Sigmoid colon (tissue), 4 donors: ENCODE measurements around the gene MTG2.

ENCODE experiments used
- CTCF ChIP-seq, 4 experiments: fragments of 450-650 bp in 3 of 4; fragments of 200-600 bp in 1 of 4; IDR thresholded peaks; one replicate each; pipeline ENCODE4 v1.5.1; 2016 to 2019; ENCODE audit warnings: antibody characterized with exemption in 4 of 4, mild to moderate bottlenecking in 3 of 4, moderate library complexity in 2 of 4
- EP300 ChIP-seq, 4 donors: sonication (generic); formaldehyde crosslinking; IDR thresholded peaks; one replicate each; pipeline ENCODE4 v1.6.1; 2017; ENCODE audit warnings: antibody characterized with exemption in 4 of 4
- POLR2A ChIP-seq, 2 donors: fragments of 450-650 bp; IDR thresholded peaks; one replicate each; pipeline ENCODE4 v1.6.1; 2016; ENCODE audit warnings: antibody characterized with exemption in 2 of 2, mild to moderate bottlenecking in 2 of 2, moderate library complexity in 2 of 2
- POLR2AphosphoS5 ChIP-seq, 4 donors: sonication (generic); formaldehyde crosslinking; IDR thresholded peaks; one replicate each; pipeline ENCODE4 v1.6.1; 2017; ENCODE audit warnings: antibody characterized with exemption in 4 of 4

DNA sequence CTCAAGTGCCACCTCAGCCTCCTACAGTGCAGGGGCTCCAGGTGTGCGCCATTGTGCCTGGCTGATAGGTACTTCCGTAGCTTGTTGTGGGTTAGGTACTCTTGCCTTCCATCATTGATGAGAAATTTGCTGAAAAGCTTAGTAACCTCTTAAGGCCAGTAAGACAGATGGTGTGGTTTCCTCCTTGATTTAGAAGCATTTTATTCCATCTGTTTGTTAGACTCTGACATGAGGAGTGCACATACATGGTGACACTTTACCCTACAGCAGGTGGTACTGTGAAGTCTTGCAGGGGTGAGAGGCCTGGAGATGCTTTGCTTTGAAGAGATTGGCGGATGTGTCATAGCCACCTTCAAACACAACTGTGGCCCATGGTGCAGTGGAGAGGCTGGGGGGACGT is 14.8 kb upstream of the MTG2 start:
- no peak for TF ChIP-seq CTCF (IDR thresholded peaks at IDR 0.05)
- TF ChIP-seq POLR2A (IDR thresholded peaks at IDR 0.05), result no peak
- no peak for TF ChIP-seq EP300 (IDR thresholded peaks at IDR 0.05)
- TF ChIP-seq POLR2AphosphoS5 (IDR thresholded peaks at IDR 0.05), result no peak
